HG02571 (cell line): ENCODE measurements around the gene CCNF.
A peak's percentile ranks its signal among the peaks of the same experiment; 100 is the strongest.

Source experiments
- ATAC-seq: cut with Tn5 transposase; IDR thresholded peaks from one replicate; pipeline ENCODE4 v1.9.1; 2021; ENCODE audit warnings: mild to moderate bottlenecking, moderate library complexity; ENCODE audit not compliant: unreplicated experiment

CCNF gene

DNA sequence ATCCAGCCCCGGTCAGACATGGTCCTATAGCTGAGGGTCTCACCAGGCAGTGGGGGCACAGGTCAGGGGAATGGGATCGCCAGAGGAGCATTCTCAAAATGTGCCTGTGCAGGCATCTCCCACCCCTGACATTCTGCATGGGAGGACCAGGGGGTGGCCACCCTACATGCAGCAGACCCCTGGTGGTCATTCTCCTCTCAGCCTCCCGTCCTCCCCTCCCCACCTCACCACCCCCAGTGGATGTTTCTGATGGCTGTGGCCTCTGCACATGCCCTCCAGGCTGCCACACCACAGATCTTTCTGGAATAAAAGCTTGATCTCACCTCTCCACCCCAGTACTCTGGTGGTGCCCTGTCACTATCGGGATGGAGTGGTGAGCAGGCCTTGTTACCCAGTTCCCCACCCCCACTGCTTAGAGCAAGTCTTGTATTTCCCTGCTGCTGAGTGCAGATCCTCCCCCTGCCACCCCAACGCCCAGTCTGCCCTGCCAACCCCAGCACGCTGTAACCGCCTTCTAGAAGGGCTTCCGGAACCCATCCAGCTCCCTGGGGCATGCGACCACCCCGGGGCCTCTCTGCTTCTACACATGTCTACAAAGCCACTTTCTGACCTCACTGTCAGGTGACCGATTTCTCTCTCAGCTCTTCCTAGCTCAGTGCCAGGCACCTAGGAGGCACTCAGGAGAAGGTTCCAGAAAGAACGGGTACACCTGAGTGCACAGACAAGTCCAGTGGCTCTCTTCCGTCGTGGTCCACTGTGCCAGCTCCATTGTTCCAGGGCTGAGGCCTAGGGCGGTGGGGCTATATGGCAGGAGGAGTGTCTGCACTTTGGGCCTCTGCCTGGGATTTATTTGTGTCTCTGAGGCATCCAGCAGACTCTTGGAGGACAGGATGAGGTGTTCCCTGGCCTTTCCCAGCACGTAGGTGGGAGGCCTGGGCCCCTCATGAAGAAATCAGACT is 55.0 kb downstream of the CCNF start:
- ATAC-seq: no peak

DNA sequence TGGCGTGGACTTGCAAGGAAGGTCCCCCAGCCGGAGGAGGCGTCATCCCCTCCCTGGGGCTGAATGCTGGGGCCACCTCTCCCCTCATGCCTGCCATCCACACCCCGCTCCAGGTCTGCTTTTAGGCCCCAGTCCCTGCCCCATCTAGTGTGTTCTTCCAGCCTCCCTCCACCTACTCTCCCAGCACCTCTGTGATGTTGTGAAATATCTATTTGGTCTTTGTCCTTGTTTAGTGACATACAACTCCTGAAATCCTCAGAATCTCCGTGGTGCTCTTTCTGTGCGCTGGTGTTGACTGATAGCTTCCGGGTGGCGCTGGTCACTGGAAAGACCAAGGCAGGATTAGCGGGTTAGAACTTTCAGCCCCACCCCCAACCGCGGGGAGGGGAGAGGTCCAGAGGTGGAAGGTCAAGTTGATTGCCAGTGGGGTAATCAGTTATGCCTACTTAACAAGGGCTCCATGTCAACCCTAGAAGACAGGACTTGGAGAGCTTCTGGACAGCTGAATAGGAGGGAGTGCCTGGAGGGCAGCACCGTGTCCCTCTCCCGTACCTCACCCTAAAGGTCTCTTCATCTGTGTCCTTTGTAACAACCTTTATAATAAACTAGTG is 55.8 kb downstream of the CCNF start:
- ATAC-seq: no peak

DNA sequence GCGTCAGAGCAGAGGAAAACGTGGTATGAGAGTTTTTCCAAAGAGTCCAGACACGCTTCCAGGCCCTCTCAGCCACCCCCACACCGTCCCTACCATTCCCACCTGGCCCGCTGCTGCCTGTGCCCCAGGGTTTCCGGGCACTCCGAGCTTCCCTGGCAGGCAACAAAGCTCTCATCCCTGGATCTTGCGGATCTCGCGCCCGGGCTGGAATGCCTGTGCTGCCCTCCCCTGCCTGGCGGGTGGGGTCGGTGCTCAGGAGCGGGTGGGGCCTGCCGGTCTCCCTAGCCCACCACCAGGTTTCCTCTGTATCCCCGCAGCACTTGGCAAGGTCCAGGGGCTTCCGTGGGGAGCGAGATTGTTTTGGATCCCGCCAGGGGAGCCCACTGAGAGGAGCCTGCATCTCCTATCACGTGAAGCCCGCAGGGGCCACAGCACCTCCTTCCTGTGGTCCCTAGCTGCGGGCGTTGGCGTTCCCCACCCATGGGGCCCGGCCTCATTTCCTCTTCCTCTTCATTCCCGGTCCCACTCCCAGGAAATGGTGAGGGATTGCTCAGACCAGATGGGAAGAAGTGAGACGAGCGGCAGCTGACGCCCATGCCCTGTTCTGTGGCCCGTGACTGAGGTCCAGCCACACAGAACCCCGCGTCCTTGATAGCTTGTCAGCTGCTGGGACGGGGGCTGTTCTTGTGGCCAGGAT is 56.7 kb downstream of the CCNF start:
- ATAC-seq: no peak

DNA sequence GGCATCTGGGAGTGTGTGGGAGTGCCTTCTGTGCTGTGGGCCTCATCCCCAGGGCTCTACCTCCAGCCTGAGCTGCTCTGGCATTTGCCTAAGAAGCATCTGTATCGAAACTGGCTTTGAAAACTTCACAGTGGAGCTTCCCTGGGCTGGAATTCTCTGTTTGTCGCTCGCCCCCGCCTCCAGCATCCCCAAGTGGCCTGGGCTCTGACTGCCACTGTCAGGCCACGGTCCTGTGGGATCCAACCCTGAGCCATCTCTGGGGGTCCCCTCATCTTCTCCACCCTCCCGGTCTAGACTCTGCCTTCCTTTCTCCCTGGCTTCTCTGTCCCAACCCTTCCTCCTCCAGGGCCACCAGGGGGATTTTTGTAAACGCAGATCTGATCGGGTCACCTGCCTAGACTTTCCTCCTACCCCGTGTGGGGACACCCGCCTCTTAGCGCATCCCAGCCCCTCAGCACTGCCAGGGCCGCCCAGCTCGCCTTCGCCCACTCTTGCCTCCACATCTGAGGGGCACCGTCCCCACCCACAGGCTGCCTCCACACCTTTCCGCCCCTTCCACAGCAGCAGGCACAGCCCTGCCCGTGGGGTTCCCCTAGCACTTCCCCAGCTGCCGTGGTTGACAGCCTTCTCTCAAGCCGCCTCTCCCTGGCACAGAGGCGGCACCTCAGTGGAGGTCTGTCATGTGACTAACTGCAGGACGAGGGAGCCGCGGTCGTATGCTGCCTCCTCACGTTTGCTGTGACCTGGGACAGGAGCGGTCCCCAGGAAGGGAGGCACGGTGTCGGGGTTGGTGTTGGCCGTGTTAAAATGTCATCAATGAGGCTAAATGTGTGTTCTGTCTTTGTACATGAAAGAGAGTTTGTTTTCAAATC is 57.6 kb downstream of the CCNF start:
- ATAC-seq: peak; percentile 59

DNA sequence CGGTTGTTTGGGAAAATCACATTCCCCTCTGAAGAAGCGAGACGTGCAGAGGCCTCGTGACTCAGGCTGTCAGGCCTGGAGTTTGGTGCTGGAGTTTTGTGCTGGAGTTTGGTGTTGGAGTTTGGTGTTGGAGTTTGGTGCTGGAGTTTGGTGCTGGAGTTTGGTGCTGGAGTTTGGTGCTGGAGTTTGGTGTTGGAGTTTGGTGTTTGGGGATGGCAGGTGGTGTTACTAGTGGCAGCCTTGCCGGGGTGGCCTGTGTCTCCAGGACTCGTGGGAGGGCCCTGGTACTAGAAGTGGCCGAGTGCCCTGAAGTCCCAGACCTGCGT is 58.2 kb downstream of the CCNF start:
- no peak for ATAC-seq

DNA sequence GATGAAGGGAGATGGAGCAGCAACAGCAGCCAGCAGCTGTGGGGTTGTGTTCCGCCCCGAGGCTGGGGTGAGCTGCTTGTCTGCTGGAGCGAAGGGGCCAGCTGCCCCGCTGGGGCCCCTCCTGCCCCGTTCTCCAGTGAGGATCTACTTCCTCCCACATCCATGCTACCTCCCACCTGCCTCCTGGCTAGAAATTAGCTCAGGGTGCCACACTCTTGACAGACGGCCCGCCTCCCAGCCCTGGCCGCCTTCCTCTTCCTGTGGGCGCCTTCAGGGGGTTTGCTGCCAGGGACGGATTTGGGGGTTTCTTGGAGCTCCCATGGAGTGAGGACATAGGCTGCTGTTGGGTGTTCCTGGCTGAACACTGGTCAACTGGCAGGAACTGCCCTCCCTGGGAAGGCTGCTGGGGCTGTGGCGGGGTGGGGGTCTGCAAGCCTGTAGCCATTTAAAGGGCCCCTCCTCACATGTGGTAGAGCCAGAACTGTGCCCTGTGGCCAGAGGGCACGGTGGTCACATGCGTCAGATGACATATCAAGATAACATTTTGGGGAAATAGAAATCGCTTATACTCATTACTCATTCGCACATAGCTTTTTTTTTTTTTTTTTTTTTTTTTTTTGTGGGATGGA is 58.8 kb downstream of the CCNF start:
- no peak for ATAC-seq

DNA sequence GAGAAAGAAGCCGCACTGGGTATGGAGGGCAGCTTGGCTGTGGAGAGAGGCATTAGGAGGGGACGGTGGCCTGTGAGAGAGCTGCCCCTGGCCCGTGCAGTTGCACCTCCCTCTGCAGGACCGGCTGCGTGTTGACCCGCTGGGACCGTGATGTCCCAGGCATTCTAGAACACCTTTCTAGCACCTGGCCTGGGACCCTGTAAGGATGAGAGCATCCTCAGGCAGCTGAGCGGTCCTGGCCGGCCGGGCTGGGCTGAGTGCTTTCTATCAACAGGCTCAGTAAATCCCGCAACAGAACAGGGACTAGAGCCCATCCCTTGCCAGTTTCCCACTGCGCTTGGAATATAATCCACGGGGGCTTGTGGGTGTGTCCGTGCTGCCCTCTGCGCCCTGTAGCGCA is 60.3 kb downstream of the CCNF start:
- ATAC-seq: no peak

DNA sequence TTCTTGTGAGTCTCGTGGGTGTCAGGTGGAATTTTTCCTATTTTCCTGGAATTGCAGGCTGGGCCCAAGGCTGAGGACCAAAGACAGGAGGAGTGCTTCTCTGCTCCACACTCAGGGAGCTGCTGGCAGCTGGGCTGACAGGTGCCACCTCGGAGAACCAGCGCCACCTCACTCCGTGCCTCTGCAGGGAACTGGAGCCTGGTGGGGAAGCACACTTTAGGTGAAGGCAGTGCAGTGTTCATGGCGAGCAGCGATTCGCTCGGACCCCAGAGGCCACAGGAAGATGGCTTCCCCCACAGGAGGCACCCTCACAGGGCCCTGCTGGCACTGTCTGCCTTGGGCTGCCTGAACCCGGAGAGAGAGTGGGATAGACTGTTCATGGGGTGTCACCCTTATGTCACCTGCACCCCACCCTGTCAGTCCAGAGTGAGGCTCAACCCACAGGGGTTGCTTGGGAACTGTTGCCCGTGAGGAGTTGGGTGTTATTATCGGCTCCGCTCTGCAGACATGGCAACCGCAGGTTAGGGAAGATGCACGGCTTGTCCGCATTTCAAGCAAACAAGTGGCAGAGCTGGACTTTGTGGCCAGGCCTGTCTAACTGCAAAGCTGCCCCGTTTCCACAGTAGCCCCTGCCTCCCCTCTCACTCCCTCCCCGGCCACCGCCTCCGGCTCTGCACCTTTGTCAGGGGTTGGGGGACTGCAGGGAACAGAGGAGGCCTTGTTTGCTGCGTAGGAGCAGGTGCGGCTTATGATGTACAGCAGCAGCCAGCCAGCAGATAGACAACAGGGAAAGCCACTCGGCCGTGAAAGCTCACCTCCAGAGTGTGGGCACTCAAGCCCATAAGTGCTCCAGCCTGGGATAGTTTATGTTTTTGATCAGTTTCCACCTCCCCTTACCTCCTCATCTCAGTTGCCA is 61.2 kb downstream of the CCNF start:
- no peak for ATAC-seq

DNA sequence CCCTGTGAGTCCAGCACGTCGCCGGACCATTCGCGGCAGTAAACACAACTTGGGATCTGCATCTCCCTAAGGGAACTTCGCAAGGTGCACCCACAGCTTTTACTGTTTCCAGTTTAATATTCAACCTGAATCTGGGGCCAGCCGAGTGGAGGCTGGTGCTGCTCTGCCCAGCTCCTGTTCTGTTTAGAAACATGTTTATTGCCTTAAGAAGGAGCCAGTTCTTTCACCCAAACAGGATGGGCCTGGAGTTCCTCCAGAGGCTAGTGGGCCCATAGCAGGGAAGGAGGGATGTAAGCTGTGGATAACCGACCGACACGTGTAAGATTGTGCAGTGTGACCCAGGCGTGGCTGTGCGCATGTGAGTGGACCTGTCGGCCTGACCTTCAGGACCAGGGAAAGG is 63.0 kb downstream of the CCNF start:
- no peak for ATAC-seq

DNA sequence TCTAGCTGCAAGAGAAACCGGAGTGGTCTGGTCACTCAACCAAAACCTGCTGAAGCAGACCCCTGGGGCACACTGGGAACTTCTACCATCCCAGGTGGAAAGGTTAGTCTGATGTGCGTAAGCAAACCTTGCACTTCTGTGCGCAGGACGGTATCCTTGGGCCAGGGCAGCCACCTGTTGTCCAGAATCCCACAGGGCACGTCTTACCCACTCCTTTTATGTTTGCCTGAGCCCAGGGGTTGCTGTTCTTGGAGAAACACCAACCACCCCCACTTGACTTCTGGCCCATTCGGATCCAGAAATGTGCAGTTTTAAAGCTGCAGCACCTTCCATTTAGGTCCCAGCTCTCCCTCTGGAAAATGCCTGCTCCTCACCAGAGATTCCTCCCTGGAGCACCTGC is 64.4 kb downstream of the CCNF start:
- ATAC-seq: no peak

DNA sequence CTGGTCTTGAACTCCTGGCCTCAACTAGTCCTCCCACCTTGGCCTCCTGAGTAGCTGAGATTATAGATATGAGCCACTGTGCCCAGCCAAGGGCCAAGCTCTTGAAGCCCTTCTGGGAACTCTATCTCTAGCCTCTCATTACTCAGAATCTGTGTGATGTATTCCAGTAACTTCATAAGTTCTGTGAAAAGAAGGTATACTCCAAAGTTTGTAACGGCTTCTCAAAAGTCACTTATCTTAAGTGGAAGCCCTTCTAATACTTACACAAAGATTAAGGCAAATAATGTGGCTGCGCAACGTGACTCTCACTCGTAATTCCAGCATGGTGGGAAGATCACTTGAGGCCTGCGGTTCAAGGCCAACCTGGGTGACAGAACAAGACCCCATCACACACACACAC is 65.4 kb downstream of the CCNF start:
- ATAC-seq: no peak

DNA sequence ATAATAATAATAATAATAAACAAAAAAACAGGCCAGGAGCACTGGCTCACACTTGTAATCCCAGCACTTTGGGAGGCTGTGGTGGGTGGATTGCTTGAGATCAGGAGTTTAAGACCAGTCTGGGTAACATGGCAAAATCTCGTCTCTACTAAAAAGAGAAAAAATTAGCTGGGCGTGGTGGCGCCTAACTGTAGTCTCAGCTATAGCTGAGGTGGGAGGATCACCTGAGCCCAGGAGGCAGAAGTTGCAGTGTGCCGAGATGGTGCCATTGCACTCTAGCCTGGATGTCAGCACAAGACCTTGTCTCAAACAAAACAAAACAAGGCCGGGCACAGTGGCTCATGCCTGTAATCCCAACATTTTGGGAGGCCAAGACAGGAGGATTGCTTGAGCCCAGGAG is 65.8 kb downstream of the CCNF start:
- ATAC-seq: no peak

DNA sequence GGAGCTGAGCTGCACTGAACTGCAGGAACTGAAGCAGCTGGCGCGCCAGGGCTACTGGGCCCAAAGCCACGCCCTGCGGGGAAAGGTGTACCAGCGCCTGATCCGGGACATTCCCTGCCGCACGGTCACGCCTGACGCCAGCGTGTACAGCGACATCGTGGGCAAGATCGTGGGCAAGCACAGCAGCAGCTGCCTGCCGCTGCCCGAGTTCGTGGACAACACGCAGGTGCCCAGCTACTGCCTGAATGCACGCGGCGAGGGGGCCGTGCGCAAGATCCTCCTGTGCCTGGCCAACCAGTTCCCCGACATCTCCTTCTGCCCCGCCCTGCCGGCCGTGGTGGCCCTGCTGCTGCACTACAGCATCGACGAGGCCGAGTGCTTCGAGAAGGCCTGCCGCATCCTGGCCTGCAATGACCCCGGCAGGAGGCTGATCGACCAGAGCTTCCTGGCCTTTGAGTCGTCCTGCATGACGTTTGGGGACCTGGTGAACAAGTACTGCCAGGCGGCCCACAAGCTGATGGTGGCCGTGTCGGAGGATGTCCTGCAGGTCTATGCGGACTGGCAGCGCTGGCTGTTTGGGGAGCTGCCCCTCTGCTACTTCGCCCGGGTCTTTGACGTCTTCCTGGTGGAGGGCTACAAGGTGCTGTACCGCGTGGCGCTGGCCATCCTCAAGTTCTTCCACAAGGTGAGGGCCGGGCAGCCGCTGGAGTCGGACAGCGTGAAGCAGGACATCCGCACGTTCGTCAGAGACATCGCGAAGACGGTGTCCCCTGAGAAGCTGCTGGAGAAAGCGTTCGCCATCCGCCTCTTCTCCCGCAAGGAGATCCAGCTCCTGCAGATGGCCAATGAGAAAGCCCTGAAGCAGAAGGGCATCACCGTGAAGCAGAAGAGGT is 67.2 kb downstream of the CCNF start:
- no peak for ATAC-seq

DNA sequence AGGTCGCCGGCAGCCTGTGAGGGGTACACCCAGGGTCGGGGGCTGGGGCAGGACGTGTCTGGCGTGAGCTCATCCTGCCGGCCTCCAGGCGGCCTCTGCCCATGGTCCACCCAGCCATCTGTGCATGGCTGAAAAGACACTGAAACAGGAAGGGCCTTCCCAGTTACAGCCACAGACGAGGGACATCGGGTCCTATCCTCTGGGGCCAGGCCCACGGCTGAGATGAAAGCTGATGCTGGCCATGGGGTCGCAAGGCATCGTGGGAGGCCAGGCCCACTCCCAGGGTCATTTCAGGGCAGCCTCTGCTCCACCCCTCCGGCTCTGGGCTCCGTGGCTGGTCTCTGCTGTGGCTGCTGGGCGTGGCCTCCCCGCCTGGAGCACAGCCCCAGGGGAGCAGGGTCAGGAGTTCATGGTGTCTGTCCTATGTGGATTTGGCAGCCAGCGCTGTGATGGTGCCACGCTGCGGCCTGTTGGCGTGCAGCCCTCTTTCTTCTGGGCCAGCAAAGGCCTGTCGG is 67.9 kb downstream of the CCNF start:
- ATAC-seq: no peak

DNA sequence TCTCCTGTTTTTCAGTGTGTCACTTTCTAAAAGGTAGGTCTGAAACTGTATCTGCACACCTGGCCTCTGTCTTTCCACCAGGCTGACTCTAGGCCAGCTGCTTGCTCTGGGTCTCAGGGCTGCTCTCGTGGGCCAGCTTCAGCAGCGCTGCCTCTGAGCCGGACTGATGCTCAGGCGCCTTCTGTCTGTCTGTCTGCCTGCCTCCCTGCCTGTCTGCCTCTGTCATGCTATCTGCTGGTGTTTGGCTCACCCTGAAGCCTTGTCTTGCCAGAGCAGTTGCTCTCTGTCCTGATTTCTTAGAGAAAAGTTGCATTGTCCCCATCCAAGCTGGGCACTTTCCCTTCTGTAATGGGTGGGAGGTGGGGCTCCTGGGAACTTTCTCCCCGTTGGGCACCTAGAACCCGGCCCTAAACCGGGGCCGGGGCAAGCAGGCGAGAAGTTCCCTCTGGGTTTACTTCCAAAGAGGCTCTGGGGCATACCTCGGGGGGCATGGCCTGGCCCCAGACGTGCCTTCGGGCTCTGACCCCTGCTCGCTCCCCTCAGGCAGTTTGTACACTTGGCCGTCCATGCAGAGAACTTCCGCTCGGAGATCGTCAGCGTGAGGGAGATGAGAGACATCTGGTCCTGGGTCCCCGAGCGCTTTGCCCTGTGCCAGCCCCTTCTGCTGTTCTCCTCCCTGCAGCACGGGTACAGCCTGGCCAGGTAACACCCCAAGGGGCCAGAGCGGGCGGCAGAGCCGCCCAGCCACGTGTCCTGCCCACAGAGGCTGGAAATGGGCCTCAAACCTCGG is 68.6 kb downstream of the CCNF start:
- no peak for ATAC-seq

DNA sequence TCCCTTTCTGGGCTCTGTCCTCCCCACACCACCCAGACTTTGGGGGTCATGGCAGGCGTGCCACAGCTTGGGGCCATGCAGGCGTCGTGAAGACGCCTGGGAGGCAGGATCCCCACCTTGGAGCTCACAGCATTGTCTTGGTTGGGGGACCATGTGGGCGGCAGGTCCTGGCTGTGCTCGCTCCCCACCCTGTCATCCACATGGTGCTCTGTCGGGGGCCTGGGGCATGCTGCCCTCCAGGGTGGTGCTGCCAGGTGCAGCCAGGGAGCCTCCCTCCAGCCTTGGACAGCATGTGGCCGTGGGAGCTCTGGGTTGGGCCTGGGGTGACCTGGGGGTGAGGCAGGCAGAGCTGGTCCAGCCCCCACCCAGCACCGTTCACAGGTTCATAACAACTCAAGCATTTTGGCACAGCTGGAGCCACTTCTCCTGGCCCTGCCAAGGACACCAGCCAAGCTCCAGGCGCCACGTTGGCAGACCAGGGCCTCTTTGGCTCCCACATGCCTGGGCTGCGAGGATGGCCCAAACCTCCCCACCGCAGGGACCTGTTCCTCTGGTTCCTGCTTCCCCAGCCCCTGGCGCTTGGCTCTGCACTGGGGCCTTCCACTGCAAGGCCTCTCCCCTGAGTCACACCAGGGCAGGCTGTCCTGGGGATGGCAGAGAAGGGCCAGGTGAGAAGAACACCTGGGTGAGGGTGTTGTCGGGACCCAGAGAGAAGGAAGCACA is 69.4 kb downstream of the CCNF start:
- ATAC-seq: no peak

DNA sequence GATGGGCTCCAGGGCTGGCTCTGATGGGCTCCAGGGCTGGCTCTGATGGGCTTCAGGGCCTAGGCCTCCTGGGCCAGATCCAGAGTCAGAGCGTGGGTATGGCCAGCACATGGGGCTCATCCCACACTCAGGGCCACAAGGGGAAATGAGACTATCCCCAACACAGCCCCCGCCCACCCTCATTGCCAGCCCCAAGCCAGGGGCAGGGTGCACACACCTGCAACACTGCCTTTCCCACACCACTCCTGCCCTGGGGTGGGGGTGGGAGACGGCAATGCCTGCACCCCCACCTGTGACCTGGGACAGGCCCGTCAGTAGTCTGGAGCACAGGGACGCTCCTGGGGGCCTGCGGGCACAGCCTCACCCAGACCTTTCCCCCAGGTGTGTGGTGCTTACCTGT is 70.2 kb downstream of the CCNF start:
- no peak for ATAC-seq
